C4-2B (cell line): ENCODE data around the gene SARS2.

Experiments used
- ZFX ChIP-seq: fragments of 450-650 bp; IDR thresholded peaks from 2 replicates; pipeline ENCODE4 v1.6.1; 2017
- TF ChIP-seq, protein P1 (sequence below): fragments of 450-650 bp; conservative IDR thresholded peaks from 2 replicates; pipeline ENCODE4 v1.5.1; 2017; ENCODE audit warnings: mild to moderate bottlenecking

DNA sequence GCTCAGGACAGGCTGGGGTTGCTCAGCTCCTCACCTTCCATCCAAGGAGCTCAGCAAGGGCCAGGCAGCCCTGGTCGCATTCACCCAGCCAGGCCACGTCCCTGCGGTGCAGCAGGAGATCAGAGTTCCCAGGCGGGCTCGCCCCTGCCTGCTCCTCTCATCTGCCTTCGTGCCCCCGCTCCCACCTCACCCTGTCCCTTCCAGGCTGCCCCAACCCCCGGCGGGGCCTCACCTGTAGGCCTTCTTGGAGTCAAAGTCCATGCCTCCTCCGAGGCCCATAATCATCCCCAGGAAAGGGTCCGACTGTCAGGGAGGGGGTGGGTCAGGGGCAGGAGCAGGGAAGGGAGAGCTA lies 51.2 kb downstream of the SARS2 start:
- TF ChIP-seq, protein P1, sequence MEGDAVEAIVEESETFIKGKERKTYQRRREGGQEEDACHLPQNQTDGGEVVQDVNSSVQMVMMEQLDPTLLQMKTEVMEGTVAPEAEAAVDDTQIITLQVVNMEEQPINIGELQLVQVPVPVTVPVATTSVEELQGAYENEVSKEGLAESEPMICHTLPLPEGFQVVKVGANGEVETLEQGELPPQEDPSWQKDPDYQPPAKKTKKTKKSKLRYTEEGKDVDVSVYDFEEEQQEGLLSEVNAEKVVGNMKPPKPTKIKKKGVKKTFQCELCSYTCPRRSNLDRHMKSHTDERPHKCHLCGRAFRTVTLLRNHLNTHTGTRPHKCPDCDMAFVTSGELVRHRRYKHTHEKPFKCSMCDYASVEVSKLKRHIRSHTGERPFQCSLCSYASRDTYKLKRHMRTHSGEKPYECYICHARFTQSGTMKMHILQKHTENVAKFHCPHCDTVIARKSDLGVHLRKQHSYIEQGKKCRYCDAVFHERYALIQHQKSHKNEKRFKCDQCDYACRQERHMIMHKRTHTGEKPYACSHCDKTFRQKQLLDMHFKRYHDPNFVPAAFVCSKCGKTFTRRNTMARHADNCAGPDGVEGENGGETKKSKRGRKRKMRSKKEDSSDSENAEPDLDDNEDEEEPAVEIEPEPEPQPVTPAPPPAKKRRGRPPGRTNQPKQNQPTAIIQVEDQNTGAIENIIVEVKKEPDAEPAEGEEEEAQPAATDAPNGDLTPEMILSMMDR = no peak
- TF ChIP-seq ZFX = no peak
